GM23338 (cell line): ENCODE data around the gene ADH6. TPM values are rescaled to one million over a fixed set of nuclear protein-coding genes. Genes with fewer than 3 reads are reported as not detected.

Experiments used
- ATAC-seq: fragments of 200-7000 bp; cut with Tn5 transposase; 3 replicates; pipeline ENCODE4 v1.9.1; 2020
- DNase-seq: peaks from one replicate; pipeline ENCODE4 v3.0.0-alpha.2; 2015; ENCODE audit warnings: low spot score
- H2AFZ ChIP-seq: fragments of 200-600 bp; sonication (generic); 2 replicates; pipeline ENCODE4 v1.8.0; 2016; ENCODE audit warnings: antibody characterized with exemption, mild to moderate bottlenecking, moderate library complexity
- H3F3A ChIP-seq: fragments of 200-600 bp; sonication (generic); replicated peaks from 2 replicates; pipeline ENCODE4 v1.8.0; 2017; ENCODE audit warnings: antibody characterized with exemption, mixed run types, low read depth
- H3K27ac ChIP-seq: fragments of 200-600 bp; sonication (generic); 2 replicates; pipeline ENCODE4 v1.6.1; 2016; ENCODE audit warnings: low read depth
- H3K27me3 ChIP-seq: fragments of 200-600 bp; sonication (generic); 2 replicates; pipeline ENCODE4 v1.8.0; 2016; ENCODE audit warnings: mild to moderate bottlenecking, mixed run types, moderate library complexity; ENCODE audit not compliant: insufficient read depth
- H3K36me3 ChIP-seq: fragments of 200-600 bp; sonication (generic); 2 replicates; pipeline ENCODE4 v1.8.0; 2016; ENCODE audit warnings: mild to moderate bottlenecking; ENCODE audit not compliant: insufficient read depth
- H3K4me1 ChIP-seq: fragments of 200-600 bp; sonication (generic); 2 replicates; pipeline ENCODE4 v1.8.0; 2016; ENCODE audit warnings: mild to moderate bottlenecking, moderate library complexity; ENCODE audit not compliant: insufficient read depth
- H3K4me2 ChIP-seq: fragments of 200-600 bp; sonication (generic); 2 replicates; pipeline ENCODE4 v1.7.1; 2017; ENCODE audit warnings: mixed run types
- H3K4me3 ChIP-seq: fragments of 200-600 bp; sonication (generic); 2 replicates; pipeline ENCODE4 v1.6.1; 2016; ENCODE audit warnings: mixed run types
- H3K79me2 ChIP-seq: fragments of 200-600 bp; sonication (generic); replicated peaks from 2 replicates; pipeline ENCODE4 v1.8.0; 2017; ENCODE audit warnings: mild to moderate bottlenecking; ENCODE audit not compliant: insufficient read depth
- H3K9me2 ChIP-seq: fragments of 200-600 bp; sonication (generic); 2 replicates; pipeline ENCODE4 v1.8.0; 2017; ENCODE audit not compliant: insufficient read depth
- H4K20me1 ChIP-seq: fragments of 200-600 bp; sonication (generic); replicated peaks from 2 replicates; pipeline ENCODE4 v1.8.0; 2017; ENCODE audit warnings: mild to moderate bottlenecking; ENCODE audit not compliant: insufficient read depth
- H3K27ac Mint-ChIP-seq: 2 replicates; pipeline ENCODE4 v1.8.0; 2020; ENCODE audit warnings: inconsistent platforms, mild to moderate bottlenecking, moderate library complexity, mixed read lengths
- H3K27me3 Mint-ChIP-seq: 3 replicates; pipeline ENCODE4 v1.8.0; 2022; ENCODE audit warnings: low read depth, mild to moderate bottlenecking, moderate library complexity, mixed read lengths, inconsistent platforms; ENCODE audit not compliant: insufficient read depth, poor library complexity
- H3K36me3 Mint-ChIP-seq: 3 replicates; pipeline ENCODE4 v1.8.0; 2021; ENCODE audit warnings: low read depth, mild to moderate bottlenecking, inconsistent platforms, moderate library complexity, mixed read lengths
- H3K4me1 Mint-ChIP-seq: 3 replicates; pipeline ENCODE4 v1.8.0; 2020; ENCODE audit warnings: mild to moderate bottlenecking, inconsistent platforms, mixed read lengths
- H3K4me3 Mint-ChIP-seq: 3 replicates; pipeline ENCODE4 v1.8.0; 2021; ENCODE audit warnings: moderate library complexity, mild to moderate bottlenecking, inconsistent platforms, mixed read lengths
- H3K9me3 Mint-ChIP-seq: 3 replicates; pipeline ENCODE4 v1.8.0; 2020; ENCODE audit warnings: moderate library complexity, mild to moderate bottlenecking, inconsistent platforms, mixed read lengths
- CREB1 ChIP-seq: fragments of 250-450 bp; sonication (Bioruptor Pico); IDR thresholded peaks from 2 replicates; pipeline ENCODE4 v1.5.0; 2020; ENCODE audit warnings: low read depth, mild to moderate bottlenecking, moderate library complexity
- JUNB ChIP-seq: IDR thresholded peaks from one replicate; pipeline ENCODE4 v1.6.1; 2016; ENCODE audit warnings: antibody characterized with exemption; ENCODE audit not compliant: unreplicated experiment
- NANOG ChIP-seq: IDR thresholded peaks from 2 replicates; pipeline ENCODE4 v1.6.1; 2016; ENCODE audit warnings: antibody characterized with exemption, borderline replicate concordance
- POLR2AphosphoS5 ChIP-seq: IDR thresholded peaks from 2 replicates; pipeline ENCODE4 v1.6.1; 2016; ENCODE audit warnings: antibody characterized with exemption, low read depth
- polyA plus RNA-seq: library from polyadenylated mRNA; unstranded; fragments of >200 nt; fragmentation: Nextera tagmentation; extraction: Ambion mirVana; gene quantifications from 2 replicates; pipeline ENCODE4 v1.2.1, GENCODE V29; 2016
- total RNA-seq: library from RNA; depleted of rRNA; stranded (reverse); fragments of >200 nt; shearing (Covaris generic); gene quantifications from 2 replicates; pipeline ENCODE4 v1.2.3, GENCODE V29; 2014
- TF ChIP-seq, protein P1 (sequence below): fragments of 250-450 bp; sonication (Bioruptor Pico); IDR thresholded peaks from 2 replicates; pipeline ENCODE4 v1.5.0; 2020; ENCODE audit warnings: mild to moderate bottlenecking, moderate library complexity

ADH6 gene
- total and polyA plus RNA-seq, 2 experiments from 2014 or later: 0.58 TPM; not detected in 1

DNA sequence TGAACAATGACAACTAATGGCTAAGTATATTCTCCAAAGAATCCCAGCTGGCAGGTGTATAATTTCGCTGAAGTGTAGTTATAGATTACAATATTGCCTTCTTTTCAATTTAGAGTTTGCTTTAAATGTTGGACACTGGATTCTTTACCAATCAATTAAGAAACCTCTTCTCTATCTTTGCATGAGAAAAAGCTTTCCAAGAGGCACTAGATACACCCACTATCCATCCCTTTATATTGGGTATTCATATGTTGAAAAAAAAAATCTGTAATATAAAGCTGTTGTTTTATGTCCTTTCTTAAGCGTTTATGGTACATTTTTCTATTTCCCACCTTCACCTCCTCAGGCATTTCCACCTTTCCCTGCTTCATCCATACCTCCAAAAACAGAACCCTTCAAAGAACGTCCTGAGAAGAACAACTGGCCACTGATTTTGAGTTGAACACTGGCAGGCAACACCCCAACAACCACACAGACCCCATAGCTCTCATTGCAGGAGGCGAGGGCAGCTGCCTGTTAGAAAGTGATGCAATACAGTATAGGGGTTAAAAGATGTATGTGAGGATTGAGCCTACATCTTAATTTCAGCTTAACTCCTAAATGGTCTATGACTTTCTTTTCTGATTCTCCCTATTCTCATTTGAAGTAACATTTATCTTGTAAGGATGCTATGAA is 11.8 kb downstream of the ADH6 start (continued):
- TF ChIP-seq, protein P1, sequence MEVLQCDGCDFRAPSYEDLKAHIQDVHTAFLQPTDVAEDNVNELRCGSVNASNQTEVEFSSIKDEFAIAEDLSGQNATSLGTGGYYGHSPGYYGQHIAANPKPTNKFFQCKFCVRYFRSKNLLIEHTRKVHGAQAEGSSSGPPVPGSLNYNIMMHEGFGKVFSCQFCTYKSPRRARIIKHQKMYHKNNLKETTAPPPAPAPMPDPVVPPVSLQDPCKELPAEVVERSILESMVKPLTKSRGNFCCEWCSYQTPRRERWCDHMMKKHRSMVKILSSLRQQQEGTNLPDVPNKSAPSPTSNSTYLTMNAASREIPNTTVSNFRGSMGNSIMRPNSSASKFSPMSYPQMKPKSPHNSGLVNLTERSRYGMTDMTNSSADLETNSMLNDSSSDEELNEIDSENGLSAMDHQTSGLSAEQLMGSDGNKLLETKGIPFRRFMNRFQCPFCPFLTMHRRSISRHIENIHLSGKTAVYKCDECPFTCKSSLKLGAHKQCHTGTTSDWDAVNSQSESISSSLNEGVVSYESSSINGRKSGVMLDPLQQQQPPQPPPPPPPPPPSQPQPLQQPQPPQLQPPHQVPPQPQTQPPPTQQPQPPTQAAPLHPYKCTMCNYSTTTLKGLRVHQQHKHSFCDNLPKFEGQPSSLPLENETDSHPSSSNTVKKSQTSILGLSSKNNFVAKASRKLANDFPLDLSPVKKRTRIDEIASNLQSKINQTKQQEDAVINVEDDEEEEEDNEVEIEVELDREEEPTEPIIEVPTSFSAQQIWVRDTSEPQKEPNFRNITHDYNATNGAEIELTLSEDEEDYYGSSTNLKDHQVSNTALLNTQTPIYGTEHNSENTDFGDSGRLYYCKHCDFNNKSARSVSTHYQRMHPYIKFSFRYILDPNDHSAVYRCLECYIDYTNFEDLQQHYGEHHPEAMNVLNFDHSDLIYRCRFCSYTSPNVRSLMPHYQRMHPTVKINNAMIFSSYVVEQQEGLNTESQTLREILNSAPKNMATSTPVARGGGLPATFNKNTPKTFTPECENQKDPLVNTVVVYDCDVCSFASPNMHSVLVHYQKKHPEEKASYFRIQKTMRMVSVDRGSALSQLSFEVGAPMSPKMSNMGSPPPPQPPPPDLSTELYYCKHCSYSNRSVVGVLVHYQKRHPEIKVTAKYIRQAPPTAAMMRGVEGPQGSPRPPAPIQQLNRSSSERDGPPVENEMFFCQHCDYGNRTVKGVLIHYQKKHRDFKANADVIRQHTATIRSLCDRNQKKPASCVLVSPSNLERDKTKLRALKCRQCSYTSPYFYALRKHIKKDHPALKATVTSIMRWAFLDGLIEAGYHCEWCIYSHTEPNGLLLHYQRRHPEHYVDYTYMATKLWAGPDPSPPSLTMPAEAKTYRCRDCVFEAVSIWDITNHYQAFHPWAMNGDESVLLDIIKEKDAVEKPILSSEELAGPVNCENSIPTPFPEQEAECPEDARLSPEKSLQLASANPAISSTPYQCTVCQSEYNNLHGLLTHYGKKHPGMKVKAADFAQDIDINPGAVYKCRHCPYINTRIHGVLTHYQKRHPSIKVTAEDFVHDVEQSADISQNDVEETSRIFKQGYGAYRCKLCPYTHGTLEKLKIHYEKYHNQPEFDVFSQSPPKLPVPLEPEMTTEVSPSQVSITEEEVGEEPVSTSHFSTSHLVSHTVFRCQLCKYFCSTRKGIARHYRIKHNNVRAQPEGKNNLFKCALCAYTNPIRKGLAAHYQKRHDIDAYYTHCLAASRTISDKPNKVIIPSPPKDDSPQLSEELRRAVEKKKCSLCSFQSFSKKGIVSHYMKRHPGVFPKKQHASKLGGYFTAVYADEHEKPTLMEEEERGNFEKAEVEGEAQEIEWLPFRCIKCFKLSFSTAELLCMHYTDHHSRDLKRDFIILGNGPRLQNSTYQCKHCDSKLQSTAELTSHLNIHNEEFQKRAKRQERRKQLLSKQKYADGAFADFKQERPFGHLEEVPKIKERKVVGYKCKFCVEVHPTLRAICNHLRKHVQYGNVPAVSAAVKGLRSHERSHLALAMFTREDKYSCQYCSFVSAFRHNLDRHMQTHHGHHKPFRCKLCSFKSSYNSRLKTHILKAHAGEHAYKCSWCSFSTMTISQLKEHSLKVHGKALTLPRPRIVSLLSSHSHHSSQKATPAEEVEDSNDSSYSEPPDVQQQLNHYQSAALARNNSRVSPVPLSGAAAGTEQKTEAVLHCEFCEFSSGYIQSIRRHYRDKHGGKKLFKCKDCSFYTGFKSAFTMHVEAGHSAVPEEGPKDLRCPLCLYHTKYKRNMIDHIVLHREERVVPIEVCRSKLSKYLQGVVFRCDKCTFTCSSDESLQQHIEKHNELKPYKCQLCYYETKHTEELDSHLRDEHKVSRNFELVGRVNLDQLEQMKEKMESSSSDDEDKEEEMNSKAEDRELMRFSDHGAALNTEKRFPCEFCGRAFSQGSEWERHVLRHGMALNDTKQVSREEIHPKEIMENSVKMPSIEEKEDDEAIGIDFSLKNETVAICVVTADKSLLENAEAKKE (CRISPR knock-in tag): peak; percentile 93
- TF ChIP-seq POLR2AphosphoS5 (no peak), NANOG (peak; percentile 62), JUNB (no peak)

DNA sequence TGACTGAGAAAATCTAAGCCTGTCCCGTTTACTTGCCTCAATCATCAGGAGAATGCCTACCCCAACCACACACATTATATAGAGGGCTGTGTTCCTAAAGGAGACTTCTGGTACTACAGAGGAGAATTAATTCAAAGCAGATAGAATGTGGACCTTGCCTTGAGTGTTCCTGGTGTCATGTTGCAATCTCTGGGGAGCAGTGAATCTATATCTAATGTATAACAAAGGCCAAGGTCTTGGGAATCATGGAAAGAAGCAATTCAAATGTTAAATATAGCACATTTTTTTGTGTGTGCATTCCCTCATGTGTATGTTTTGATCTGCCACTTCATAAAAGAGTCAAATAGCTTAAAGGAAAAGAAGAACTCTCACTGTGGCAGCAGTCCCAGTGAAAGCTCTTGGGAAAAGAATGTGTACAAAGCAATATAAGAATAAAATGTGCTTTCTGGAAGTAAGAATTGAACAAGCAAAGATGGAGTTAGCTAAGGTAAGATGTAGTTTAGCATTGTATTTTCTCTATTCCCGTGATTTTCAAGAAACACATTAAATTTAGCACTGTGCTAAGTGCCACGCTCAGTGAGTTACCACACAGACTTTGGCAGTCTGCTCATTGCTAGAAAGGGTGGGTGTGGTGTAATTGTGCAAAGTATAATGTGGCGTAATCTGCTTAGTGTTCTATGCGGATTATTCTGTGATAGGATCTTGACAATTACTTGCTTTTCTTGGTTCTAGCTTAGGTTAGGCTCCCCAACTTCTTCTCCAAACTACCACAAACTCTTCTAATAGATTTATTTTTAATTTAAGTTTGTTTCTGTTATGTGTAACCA is 13.7 kb downstream of the ADH6 start:
- 0 out of 2 replicates have a peak overlapping the region, but pooled peaks have one; percentile 1 for H3K4me2 ChIP-seq
- no peak overlapping the region for H3K27ac Mint-ChIP-seq
- peaks cover 33% of the 10 kb centered on the region for H3K4me1 ChIP-seq
- H3K79me2 ChIP-seq: no peaks in the 10 kb centered on the region
- H3F3A ChIP-seq: no peaks in the 10 kb centered on the region
- peaks cover 2% of the 10 kb centered on the region for H3K27me3 Mint-ChIP-seq
- peaks cover 41% of the 10 kb centered on the region for H3K4me1 Mint-ChIP-seq
- H3K4me3 ChIP-seq: no peak overlapping the region
- TF ChIP-seq, protein P1 (CRISPR knock-in tag): peak; percentile 71; the same call in 1 of the 2 replicates
- no peak for TF ChIP-seq CREB1 (CRISPR knock-in tag)
- ATAC-seq: peak; percentile 90
- peak; percentile 66 for DNase-seq
- no peaks in the 10 kb centered on the region for H3K36me3 Mint-ChIP-seq
- H3K27me3 ChIP-seq: no peaks in the 10 kb centered on the region
- H3K27ac ChIP-seq: no peak overlapping the region
- no peaks in the 10 kb centered on the region for H4K20me1 ChIP-seq
- no peaks in the 10 kb centered on the region for H3K36me3 ChIP-seq
- no peak overlapping the region for H3K4me3 Mint-ChIP-seq
- H2AFZ ChIP-seq: no peak overlapping the region
- H3K9me3 Mint-ChIP-seq: no peaks in the 10 kb centered on the region
- no peaks in the 10 kb centered on the region for H3K9me2 ChIP-seq
